NCI-H1092 (cell line): Measurements from ENCODE around the gene ARRB2.

Source experiments
- DNase-seq: peaks from one replicate; lab custom pipeline; 2025; lab: John Stamatoyannopoulos, UW

Gene ARRB2

DNA sequence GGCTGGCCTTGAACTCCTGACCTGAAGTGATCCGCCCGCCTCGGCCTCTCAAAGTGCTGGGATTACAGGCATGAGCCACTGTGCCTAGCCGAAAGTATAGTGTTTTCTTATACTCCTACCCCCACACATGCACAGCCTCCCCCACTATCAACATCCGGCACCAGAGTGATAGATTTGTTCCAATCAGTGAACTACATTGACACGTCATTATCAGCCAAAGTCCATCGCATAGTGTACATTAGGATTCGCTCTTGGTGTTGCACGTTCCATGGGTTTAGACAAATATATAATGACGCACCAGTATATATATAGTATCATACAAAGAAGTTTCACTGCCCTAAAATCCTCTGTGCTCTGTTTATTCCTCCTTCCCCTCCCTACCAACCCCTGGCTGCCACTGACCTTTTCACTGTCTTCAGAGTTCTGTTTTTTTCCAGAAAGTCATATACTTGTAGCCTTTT lies 49.4 kb downstream of the ARRB2 start:
- no peak for DNase-seq

DNA sequence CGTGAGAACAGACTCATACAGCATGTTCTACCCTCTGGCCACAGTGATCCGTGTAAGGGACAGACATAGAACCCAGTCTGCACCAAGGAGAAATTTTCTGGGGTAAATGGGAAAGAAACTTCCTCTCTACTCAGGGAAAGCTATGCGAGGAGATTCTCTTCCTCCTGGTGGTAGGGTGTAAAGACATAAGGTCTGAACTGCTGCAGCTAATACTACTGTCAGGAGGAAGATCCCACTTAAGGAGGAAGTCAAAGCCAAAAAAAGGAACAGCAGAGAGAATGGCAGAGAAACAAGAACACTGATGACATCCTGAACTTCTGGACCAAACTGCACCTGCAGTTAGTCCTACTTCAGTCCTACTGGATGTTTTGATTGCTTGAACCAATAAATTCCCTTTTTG lies 54.2 kb downstream of the ARRB2 start:
- DNase-seq, result no peak

- no peak for DNase-seq
Observed at GRCh38 chr17:4766201-4766600, 55.8 kb downstream of the ARRB2 start.

DNA sequence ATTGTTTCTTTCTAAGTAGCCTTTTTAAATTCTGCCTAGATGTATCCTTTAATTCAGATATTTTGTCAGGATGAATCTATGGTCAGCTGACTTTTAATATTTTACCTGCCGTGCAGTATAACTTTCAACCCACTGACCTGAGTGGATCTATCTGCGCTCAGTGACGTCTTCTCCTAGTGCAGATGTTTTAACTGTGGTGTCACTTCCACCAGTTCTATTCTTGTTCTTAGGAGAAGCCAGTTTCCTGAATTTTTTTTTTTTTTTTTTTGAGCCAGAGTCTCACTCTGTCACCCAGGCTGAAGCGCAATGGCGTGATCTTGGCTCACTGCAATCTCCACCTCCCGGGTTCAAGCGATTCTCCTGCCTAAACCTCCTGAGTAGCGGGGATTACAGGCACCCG lies 56.3 kb downstream of the ARRB2 start:
- DNase-seq, result no peak

GRCh38 chr17:4768298-4768697 lies 57.9 kb downstream of the ARRB2 start:
- DNase-seq, result no peak

DNA sequence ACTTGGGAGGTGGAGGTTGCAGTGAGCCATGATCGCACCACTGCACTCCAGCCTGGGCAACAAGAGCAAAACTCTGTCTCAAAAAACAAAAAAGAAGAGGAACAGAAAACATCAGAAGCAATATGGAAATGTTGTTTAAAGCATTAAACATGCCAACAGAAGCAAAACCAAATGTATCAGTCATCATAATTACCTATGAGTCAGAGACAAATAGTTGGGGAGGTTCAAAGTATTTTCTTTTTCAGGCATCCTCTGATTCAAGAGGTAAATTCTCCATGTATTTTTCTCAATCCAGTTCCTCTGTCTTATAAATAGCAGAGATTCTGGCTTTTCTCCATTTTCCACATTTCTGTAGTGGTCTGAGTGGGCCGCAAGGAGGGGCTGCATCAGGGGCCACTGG lies 59.2 kb downstream of the ARRB2 start:
- no peak for DNase-seq
